ENCODE measurements around the gene DCTN3.

Gene DCTN3

DNA sequence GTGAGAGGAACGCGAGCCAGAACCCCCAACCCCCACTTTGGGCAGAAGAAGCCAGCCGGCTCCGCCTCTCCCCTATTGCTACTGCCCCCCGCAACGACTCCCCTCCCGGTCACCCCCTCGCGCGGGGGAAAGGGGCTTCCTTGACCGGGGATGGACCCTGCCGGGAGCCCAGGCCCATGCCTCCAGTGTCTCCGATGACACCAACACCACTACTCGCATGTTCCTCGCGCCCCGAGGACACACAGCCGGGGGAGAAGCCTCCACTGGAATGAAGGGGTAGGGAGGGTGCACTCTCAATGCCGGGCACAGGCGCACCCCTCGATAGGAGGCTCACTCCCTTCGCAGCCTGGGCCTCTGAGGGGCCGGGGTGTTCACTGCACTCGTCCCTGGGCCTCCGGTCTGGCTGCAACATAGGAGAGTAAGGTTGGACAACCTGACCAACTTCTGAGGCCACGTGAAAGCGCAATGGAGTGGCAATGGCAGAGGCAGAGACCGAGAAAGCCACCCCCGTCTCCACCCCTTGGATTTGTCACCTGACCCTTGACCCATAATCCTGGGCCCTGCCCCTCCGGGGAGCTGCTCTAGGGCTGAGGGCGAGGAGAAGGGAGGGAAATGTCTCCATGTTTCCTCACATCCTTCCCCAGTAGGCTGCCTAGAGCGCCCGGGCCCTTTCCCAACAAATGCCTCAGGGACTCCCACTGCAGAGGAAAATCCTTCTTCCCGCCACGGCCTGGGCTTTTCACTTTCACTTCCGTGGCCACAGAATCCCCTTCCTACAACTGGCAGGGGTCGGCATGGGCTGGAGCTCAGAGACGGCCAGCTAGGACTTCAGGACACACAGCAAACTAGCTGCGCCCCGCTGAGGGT is 29.7 kb downstream of the DCTN3 start:
- DNase-seq (ENCODE audit: low read depth), result no peak

DNA sequence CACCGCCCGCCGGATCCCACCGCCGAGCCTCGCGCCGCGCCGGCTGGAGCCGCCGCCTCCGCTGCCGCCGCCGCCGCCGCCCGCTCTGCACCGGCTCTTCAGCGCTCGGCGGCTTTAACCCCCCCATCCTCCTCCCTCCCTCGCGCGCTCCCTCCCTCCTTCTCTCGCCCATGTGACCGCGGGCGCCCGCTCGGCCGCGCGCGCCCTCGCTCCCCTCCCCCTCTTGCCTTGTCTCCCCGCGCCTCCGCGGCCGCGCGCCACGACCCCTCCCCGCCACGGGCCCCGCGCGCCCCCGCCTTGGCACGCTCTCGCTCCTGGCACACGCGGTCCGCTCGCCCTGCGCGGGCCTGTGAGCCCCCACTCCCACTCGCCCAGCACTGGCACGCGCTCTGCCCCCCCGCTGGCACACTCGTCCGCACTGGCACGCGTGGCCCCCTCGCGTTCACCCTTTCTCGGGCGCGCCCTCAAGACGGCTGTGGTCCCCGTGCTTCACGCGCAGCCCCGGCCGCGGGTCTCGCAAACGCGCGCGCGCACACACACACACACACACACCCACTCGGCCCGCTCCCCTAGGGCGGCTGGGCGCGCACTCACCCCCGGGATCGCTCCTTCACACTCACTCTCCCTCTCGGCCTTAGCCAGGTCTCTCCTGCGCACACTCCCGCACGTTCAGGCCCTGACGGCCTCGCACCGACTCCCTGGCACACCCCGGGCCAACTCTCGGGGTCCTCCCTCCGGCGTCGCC is 30.5 kb downstream of the DCTN3 start, which contains the start of gene CNTFR:
TSS of gene CNTFR (minus strand) at position 89 of the 745 bp plus-strand sequence. CDS start 20,743 bp downstream, outside the sequence.
- DNase-seq (ENCODE audit: low read depth), result no peak

DNA sequence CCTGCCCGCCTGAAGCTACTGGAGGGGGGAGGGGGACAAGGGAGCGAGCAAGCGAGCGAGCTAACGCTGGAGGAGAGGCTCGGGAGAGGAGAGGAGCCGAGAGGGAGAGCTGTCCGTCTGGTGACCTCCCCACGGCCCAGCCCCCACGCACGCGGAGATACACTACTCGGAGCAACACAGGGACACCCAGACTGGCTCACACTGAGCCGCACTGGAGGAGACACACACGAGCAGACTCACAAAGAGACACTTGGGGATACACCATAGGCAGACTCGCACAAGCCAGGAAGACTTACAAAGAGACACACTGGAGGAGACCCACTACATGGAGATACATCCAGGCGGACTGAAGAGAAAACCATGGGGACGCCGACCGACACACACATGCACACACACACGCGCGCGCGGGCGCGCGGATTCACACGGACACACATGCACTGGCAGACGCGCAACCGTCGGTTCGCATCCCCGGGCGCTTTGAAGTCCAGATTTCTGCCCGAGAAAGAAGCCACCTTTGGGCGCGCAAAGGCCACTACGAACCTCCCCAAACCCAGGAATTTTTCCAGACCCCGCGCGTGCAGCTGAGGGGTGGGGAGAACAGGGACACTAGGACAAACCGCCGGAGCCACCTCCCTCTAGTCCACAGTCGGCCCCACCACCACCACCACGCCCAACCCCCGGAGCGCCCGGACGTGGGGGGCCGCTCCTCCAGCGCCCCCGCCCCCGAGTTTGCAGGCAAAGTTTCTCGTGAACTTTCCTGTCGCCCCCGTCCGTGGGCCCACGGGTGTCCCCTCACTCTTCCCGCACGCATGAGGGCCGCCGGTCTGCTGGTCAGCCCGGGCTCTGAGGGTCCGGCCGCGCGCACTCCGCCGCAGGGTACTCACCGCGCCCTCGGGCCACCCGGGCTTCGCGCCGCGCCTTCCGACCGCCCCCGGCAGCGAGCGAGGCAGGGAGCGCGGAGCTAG is 31.3 kb downstream of the DCTN3 start:
- DNase-seq (ENCODE audit: low read depth), result no peak

DNA sequence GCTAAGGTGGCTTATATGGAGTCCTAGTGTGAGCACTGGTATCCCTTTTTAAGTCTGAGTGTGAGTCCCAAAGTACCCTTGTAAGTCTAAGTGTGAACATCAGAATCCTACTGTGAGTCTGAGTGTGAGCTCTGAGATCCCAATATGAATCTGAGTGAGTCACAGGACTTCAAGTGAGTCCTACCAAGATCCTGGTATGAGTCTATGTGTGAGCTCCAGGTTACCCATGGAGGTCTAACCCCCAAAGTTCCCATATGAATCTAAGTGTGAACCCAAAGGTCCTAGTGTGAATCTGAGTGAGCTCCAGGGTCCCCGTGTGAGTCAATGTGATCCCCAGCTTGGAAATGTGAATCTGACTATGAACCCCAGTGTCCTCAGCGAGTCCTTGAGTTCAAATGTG is 33.0 kb downstream of the DCTN3 start:
- DNase-seq (ENCODE audit: low read depth), result no peak

DNA sequence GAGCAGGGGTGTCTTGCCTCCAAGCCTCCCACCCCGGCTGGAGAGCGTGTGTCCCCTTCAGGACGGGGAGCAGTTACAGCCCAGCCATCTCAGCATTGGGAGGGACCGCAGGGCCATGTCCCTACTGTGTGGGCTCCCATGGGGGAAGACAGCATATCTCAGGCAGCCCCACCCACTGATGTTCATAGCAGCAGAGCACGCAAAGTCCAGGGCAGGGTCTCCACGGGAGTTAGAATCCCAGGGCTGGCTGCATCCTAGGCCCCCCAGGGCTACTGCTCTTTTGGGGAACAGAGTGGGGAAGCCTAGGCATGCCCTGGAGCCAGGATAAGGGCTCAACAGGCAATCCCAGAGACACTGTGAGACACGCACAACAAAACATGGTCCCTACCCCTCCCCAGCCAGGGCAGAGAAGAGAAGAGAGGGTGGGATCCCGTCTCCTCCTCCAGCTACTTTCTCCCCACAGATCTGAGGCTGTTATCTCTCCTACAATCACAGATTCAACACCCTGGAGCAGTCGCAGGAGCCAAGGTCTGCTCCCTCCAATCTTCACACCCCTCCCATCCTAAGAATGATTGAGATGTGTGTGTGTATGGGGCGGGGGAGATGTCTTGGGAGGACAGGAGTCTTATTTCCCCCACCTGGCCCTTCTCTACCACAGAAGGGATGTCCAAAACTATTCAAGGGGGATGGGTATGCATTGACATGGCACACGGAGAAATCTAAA is 34.2 kb downstream of the DCTN3 start:
- DNase-seq (ENCODE audit: low read depth), result no peak

DNA sequence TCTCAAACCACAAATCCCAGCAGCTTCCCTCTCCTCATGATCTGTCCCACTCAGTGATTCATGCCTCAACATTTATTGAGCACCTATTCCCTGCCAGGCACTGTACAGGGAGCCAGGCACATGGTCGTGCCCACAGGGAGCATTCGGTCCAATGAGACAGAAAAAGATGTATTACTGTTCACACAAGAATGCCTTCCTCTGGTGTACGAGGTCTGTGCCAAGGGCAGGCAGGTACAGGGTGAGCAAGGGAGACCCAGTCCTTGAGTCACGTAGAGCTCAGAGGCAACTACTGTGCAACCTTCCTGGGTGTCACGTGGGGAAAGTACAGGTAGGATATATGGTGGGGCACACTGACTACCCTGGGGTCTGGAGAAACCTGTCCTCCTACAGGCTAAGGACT is 35.3 kb downstream of the DCTN3 start:
- no peak for DNase-seq (ENCODE audit: low read depth)

DNA sequence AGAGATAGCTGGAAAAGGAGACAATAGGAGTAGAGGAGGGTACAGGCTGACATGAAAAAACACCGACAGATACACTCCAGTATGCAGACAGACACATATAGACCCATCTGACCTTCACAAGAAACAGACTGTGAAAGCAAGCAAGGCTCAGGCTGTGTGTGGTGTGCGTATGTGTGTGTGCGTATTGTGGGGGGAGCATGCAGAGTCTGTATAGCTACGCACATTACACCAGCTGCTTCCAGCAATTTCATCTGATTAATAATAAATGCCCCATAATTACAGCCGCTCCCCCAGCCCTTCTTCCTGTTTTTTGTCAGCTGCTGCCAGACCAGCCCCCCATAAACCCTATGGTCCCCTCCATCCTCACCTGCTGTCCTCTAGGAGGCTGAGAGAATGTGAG is 37.5 kb downstream of the DCTN3 start:
- no peak for DNase-seq (ENCODE audit: low read depth)

DNA sequence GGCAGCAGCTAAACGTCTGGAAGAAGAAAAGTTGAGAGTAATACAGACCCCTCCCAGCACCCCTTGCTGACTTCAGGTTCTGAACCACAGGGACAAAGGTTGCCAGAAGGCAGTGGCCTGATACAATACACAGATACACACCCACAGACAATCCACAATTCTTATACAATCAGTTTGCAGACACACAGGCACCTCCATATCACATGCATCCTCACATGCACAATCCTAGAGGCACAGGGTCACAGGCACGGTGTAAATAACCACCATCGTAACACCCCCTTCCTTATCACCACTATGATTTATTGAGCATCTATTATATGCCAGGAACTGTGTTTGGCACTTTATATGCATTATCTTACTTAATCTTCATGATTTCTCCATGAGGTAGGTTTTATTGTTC is 39.0 kb downstream of the DCTN3 start:
- DNase-seq (ENCODE audit: low read depth), result no peak

DNA sequence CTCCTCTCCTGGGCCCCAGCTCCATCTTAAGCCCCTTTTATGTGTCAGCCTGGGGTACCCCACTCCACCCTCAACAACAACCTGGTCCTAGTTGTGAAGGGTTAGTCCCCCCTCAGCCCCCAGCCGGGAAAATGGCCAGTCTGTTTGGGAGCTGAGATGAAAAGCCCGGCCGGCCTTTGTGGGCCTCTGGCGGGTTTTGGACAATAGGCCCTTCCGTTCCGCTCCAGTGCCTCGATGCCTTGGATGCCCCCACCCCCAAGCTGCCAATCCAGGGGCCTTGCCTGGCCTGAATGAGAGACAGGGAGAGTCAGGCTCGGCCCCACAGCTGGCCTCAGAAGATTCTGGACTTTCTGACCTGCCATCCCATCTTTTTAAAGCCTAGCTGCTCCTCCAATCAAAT is 39.9 kb downstream of the DCTN3 start:
- DNase-seq (ENCODE audit: low read depth), result no peak

DNA sequence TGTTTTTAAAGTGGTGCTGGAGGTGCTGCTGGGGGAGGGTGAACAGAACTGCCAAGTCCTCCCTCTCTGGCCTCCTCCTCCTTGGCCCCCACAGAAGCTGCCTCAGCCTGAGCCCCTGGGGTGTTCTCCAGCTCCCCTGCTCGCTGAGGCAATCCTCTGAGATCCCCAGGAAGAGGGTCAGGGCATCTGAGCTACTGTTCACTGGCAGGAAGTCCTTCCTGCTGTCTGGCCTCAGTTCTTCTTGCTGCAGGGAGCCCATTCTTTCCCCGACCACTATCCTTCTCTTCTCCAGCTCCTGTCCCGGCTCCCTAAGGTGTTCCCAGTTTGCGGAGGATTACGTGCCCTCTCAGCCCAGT is 40.5 kb downstream of the DCTN3 start:
- no peak for DNase-seq (ENCODE audit: low read depth)

DNA sequence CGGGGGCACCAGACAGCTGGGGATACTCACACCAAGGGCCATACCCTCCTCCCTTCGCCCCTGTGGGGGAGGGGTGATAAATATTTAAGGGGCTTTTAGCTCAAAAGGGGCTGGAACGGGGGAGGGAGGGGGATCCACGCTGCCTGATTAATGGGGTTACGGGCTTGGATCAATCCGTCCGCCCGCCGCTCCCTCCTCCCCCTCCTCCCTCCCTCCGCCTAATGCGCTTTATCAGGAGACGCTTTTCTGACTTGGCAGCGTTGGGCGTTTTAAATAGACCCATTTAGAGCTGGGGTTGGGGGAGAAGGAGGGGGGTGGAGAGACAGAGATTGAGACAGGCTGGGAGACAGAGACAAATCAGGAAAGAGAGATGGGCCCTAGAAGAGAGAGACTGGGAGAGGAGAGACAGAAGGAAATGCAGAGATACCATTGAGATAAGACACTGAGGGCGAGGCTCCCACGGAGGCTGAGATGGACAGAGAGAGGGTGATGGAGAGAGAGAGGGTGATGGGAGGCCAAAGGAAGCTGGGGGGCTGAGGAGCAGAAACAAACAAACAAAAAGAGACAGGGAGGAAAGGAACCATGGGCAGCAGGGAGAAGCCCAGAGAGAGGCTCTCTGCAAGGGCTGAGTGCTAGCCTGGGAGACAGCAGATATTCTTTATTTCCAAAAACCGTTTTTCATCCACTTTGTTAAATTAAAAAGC is 41.0 kb downstream of the DCTN3 start:
- DNase-seq (ENCODE audit: low read depth), result no peak

DNA sequence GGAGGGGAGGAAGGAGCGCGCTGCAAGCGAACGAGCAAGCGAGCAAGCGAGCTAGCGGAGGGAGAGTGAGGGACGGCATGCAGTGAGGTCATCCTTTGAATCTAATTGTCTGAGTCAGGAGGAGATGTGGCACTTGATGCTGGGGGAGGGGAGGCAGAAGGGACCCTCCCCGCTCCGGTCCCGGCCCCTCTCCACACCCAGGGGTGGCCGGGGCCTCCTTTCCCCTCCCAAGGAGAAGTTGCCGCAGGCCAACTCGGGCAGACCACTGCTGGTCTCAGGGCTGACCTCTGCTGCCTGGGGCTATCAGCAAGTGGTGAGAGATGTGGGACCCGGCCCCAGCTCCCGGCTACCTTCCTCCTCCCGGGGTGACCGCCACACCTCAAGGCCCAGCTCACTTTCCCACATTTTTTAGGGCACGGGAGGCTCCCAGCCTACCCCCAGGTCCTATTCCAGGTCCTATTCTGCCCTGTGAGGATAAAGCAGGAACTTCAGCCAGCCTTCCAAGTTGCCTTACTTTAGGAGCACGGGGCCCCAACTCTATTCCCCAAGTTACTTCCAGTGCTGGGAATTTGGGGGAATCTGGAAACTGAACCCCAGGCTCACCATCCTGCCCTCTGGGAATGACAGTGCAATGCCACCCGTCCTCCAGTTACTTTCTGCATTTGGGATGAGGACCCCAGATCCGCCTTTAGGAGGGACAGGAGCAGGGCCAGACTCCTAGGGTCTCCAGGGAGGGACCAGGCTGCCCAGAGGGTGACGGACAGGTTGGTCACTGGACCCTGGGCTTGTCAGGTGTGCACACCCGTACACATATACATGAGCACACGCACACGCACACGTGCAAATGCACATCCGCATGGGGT is 41.8 kb downstream of the DCTN3 start:
- DNase-seq (ENCODE audit: low read depth), result no peak

DNA sequence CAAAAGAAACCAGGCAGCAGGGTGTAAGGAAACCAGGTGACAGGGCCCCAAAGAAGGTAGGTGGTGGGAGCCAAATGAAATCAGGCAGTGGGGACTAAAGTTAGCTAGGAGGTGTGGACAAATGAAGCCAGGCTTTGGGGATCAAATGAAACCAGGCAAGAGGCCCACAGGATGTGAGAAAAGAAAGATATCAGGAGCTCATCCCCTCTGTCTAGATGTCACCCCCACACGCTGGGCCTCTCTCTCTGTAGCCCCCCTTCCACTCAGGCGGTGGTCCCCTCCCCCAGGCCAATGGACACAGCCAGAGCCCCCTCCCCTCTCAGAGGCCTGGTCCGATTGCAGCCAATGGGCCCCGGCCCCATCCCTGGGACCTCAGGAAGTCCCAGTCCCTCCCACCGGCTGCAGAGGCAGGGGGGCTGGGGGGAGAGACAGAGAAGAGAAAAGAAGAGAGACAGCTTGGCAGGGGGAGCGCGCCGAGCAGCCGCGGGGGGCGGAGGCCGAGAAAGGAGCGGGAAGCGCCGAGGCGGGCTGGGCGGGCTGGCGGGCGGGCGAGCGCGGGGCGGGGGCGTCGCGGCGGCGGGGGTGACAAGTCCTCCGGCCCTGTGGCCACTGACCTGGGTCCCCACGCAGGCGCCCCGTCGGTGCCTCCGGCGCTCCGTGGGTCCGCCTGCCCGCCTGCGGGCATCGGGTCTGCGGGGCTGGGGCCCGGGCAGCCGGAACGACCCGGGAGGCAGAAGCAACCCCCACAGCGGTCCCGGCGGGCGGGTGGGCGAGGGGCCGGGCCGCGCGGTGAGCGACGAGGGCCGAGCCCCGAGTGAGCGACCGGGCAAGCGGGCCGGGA is 42.7 kb downstream of the DCTN3 start:
- no peak for DNase-seq (ENCODE audit: low read depth)

DNA sequence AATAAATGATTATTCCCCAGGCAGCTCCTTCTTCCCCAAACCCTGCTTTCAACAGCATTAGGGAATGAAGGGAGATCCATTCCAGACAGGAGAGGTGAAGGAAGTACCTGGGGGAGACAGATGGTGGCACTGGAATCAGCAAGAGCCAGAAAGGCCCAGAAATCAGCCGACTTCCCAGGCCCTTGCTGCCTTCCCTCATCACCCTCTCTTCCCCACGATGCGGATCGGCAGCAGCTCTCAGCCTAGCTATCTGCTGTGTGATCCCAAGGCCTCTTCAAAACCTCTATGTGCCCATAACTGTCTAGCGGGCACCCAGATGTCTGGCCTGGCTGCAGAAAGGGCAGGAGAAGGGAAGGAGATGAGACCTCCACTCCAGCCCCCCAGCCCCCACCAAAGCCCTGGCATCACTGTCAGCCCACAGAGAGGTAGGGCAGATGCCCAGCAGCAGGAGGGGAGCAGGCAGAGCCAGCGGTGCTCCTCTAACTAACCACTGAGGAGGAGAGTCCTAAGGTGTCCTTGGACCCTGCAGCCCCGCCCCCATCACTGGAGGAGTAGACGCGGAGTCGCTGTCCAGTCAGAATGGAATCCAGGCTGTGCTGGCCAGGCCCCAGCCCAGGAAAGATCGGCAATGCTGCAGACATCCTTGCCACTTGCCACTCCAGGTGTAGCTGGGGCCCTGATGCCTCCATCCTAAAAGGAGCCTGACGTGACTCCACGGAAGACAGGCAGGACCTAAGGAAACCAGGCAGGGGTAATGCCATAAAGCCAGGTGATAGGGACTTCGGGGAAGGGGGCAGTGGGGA is 43.5 kb downstream of the DCTN3 start:
- DNase-seq (ENCODE audit: low read depth), result no peak

DNA sequence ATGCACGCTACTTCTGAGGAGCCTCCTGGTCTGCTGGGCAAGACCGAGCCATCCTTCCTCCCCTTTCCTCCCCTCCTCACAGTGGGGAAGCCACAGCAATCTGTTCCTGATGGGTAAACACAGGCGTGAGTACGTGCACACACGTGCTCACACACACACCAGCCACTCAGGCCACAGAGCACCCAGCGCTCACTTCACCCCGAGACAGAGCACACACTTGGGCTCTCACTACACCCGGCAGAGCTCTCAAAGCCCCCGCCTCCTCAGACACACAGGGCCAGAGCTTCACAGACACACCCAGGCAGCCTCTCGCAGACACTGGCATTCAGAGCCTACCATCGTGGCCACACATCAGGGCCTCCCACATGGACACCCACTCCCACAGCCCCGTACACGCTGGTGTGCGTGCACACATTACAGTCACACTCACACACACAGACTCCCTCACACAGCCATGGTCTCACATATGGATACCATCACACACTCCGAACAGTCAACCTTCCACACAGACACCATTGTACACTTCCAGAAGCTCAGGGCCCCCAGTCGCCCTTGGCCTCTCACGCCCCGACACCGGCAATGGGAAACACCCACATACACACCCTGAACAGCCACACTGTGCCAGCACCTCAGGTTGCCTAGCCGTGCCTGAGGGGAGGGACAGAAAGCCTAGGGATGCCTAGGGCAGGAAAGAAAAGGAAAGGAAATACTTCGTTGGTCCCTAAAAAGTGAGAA is 44.3 kb downstream of the DCTN3 start:
- DNase-seq (ENCODE audit: low read depth), result no peak

DNA sequence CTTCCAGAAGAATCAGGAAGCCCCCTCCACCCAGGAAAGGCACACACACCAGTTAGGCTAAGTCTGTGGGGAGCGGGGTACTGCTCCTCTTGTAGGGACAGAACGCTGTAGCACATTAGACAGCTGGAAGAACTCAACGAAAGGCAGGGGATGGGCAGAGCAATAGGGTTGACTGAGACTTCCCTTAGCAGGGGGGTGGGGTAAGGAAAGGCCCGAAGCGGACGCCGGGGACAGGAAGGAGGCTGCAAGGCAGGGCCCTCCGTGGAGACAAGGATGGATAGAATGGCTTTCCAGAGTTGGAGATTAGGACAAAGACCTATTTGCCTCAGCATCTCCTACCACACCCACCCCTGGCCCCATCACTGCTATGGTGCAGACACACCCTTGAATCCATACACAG is 45.1 kb downstream of the DCTN3 start:
- DNase-seq (ENCODE audit: low read depth), result no peak

DNA sequence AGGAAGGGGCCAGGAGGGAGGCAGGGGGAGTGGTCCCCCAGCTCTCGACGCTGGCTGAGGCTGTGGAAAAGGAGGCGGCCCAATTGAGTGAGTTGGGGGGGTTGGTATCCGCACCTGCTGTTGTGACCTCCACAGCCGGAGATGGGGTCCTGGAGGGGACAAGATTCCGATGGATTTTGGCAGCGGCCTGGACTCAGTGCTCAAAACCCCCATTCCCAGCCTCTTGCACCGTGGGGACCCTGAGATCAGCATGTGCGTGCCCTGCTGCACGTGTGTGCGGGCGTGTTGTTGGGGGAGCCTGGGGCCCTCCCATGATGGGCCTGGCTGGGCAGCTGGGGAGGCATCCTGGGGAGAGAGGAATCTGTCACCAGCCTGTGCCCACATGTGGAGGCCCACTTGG is 45.7 kb downstream of the DCTN3 start:
- DNase-seq (ENCODE audit: low read depth), result no peak

Data from GM04503 (cell line).